Spleen (tissue), 11 donors: Measurements from ENCODE around the gene PACS2. TPM values are rescaled to one million over a fixed set of nuclear protein-coding genes. Genes with fewer than 3 reads are reported as not detected.

Source experiments
- DNase-seq: peaks from one replicate; pipeline ENCODE4 v3.0.0-alpha.2; 2020
- H3K27ac ChIP-seq, 8 donors: fragments of 200-600 bp; sonication (generic) in 7 of 8; 1 replicate in 4 of 8; 2 replicates in 4 of 8; pipeline versions ENCODE4 v1.5.0 to v1.8.0; 2016 to 2021; ENCODE audit warnings: inconsistent platforms in 4 of 8, mild to moderate bottlenecking in 4 of 8, moderate library complexity in 1 of 8
- H3K27me3 ChIP-seq, 7 donors: fragments of 200-600 bp; sonication (generic) in 6 of 7; replicated peaks in 1 of 7; 1 replicate in 4 of 7; 2 replicates in 3 of 7; pipeline versions ENCODE4 v1.5.0 to v1.8.0; 2016 to 2021; ENCODE audit warnings: inconsistent platforms in 3 of 7, mild to moderate bottlenecking in 1 of 7
- H3K36me3 ChIP-seq, 6 donors: fragments of 200-600 bp; sonication (generic) in 5 of 6; 1 replicate in 4 of 6; 2 replicates in 2 of 6; pipeline versions ENCODE4 v1.5.0 to v1.8.0; 2016 to 2021; ENCODE audit warnings: inconsistent platforms in 2 of 6
- H3K4me1 ChIP-seq, 6 donors: fragments of 200-600 bp; sonication (generic) in 5 of 6; 1 replicate in 3 of 6; 2 replicates in 3 of 6; pipeline versions ENCODE4 v1.5.0 to v1.8.0; 2016 to 2021; ENCODE audit warnings: inconsistent platforms in 3 of 6
- H3K4me3 ChIP-seq, 8 donors: fragments of 200-600 bp; sonication (generic) in 7 of 8; 1 replicate in 4 of 8; 2 replicates in 4 of 8; pipeline versions ENCODE4 v1.5.0 to v1.8.0; 2016 to 2021; ENCODE audit warnings: inconsistent platforms in 4 of 8, mild to moderate bottlenecking in 4 of 8, moderate library complexity in 2 of 8
- H3K9me3 ChIP-seq, 8 donors: fragments of 200-600 bp; sonication (generic) in 7 of 8; 1 replicate in 4 of 8; 2 replicates in 4 of 8; pipeline versions ENCODE4 v1.5.0 to v1.8.0; 2016 to 2021; ENCODE audit warnings: inconsistent platforms in 4 of 8
- CTCF ChIP-seq, 11 experiments: fragments of 200-600 bp in 7 of 11; fragments of 450-650 bp in 4 of 11; sonication (generic) in 4 of 11; IDR thresholded peaks in 8 of 11; conservative IDR thresholded peaks in 3 of 11; 1 replicate in 7 of 11; 2 replicates in 4 of 11; pipeline versions ENCODE4 v1.4.0 to v1.8.0; 2016 to 2021; ENCODE audit warnings: antibody characterized with exemption in 11 of 11, inconsistent platforms in 4 of 11, mild to moderate bottlenecking in 1 of 11
- POLR2A ChIP-seq, 3 donors: fragments of 450-650 bp; IDR thresholded peaks; one replicate each; pipeline ENCODE4 v1.5.1; 2017; ENCODE audit warnings: antibody characterized with exemption in 3 of 3, mild to moderate bottlenecking in 1 of 3
- POLR2AphosphoS5 ChIP-seq, 3 donors: sonication (generic); formaldehyde crosslinking; IDR thresholded peaks; one replicate each; pipeline ENCODE4 v1.5.1; 2017; ENCODE audit warnings: antibody characterized with exemption in 3 of 3
- WGBS, 5 donors: extraction: QIAGEN DNeasy Blood & Tissue Kit in 3 of 5; methylation state at CpG; one replicate each; pipeline versions ENCODE4 v1.1.5 to v1.1.7; 2013 to 2018; 5-methylcytosine and 5-hydroxymethylcytosine counted together
- intact Hi-C: fragments of 100-400 bp; cut with DNase I; formaldehyde crosslinking; loops from one replicate; pipeline ENCODE4 v1.15.0; 2023; ENCODE audit warnings: low total_unique reads
- polyA plus RNA-seq, 3 donors: library from polyadenylated mRNA; stranded (reverse); fragments of 200-250 nt; gene quantifications; one replicate each; pipeline ENCODE4 v1.2.1, GENCODE V29; 2013
- total RNA-seq, 7 donors: library from RNA; depleted of rRNA in 3 of 7; stranded (reverse); fragments of >200 nt in 3 of 7; fragmentation: NEBNext Ultra II Directional in 4 of 7; extraction: Animal tissue kit (Norgen Biotek cat#: 25700) in 4 of 7; gene quantifications; one replicate each; pipeline versions ENCODE4 v1.1.0 to v1.2.1, GENCODE V29; 2016 to 2021
- donor health status: healthy with polysubstance abuse.
- donor health status: DM: no; HTN: no; CAD: no; lungs with moderate emphysema.
- donor health status: DM: no; HTN: no; CAD: no.
- donor health status: Bipolar disorder and iron deficiency.
- donor health status: healthy.
- donor health status: DM: no; HTN: no; CAD: no.
- donor health status: DM: yes; HTN: yes; CAD: no.

The PACS2 gene
- total and polyA plus RNA-seq, 10 donors: 32.2 to 148 (median 98.7) TPM

DNA sequence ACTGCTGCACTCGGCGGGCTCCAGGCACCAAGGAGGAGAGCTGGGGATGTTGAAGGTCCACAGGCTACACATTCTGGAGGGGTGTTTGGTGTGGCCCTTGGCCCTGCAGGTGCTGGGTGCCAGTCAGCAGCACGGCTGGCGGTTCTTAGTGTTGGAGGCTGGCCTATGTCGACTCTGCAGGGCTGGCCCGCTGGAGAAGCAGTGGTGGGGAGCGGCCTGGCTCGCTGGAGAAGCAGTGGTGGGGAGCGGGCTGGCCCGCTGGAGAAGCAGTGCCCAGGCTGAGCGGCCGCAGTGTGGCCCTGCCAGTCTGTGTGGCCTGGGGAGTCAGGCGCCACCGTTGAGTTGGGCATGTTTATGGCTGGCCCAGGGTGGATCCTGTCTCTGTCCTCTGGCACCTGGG, 132.4 kb downstream of the PACS2 start:
- intact Hi-C loops: no loop called here
- H3K27ac ChIP-seq: no peak overlapping the region
- TF ChIP-seq POLR2AphosphoS5 (IDR thresholded peaks at IDR 0.05) (no peak), CTCF (IDR thresholded peaks at IDR 0.05 in 8 of 11, conservative IDR thresholded peaks at IDR 0.05 in 3 of 11) (no peak), POLR2A (IDR thresholded peaks at IDR 0.05) (no peak)
- peaks cover 4 to 19% (median 12%) of the 10 kb centered on the region in 6 donors for H3K4me1 ChIP-seq
- 84 to 85% (median 84%) methylated on average over 8 to 14 of the region's 14 CpGs for WGBS, 5 donors
- no peak for DNase-seq
- no peak overlapping the region for H3K4me3 ChIP-seq
- peaks cover 0 to 69% (median 23%) of the 10 kb centered on the region in 6 donors for H3K36me3 ChIP-seq
- no peaks in the 10 kb centered on the region for H3K9me3 ChIP-seq
- H3K27me3 ChIP-seq: no peaks in the 10 kb centered on the region

Other genes with a start within 250 kb of the PACS2 start
- 10 to 100 TPM; 17.5 to 33.7 (median 23.1) TPM for gene GPR132, start 249.3 kb upstream of the PACS2 start, total RNA-seq
- gene GPR132, start 249.3 kb upstream of the PACS2 start, polyA plus RNA-seq: 1 to 10 TPM; 5.0 to 9.0 (median 5.8) TPM
- gene JAG2, start 146.0 kb upstream of the PACS2 start, total RNA-seq: 10 to 100 TPM in 1 of 7 donors, 1 to 10 TPM in 6; 3.0 to 10.8 (median 6.0) TPM
- gene JAG2, start 146.0 kb upstream of the PACS2 start, polyA plus RNA-seq: 10 to 100 TPM in 1 of 3 donors, 1 to 10 TPM in 2; 6.1 to 14.3 (median 6.6) TPM
- 10 to 100 TPM; 10.1 to 31.1 (median 25.3) TPM for gene NUDT14, start 133.4 kb upstream of the PACS2 start, total RNA-seq
- gene NUDT14, start 133.4 kb upstream of the PACS2 start, polyA plus RNA-seq: 10 to 100 TPM; 17.7 to 25.4 (median 17.7) TPM
- gene BTBD6, start 66.2 kb upstream of the PACS2 start, total RNA-seq: 10 to 100 TPM; 19.1 to 31.4 (median 23.6) TPM
- 10 to 100 TPM; 28.2 to 30.2 (median 29.0) TPM for gene BTBD6, start 66.2 kb upstream of the PACS2 start, polyA plus RNA-seq
- gene BRF1, start 13.7 kb upstream of the PACS2 start, total RNA-seq: 10 to 100 TPM; 37.7 to 71.2 (median 54.8) TPM
- 10 to 100 TPM; 16.2 to 31.5 (median 23.8) TPM for gene BRF1, start 13.7 kb upstream of the PACS2 start, polyA plus RNA-seq
- gene TEX22, start 83.8 kb downstream of the PACS2 start, total RNA-seq: 1 to 10 TPM in 5 of 7 donors, under 1 TPM in 2; 0.33 to 5.3 (median 1.8) TPM
- under 1 TPM; 0.33 to 0.59 (median 0.54) TPM for gene TEX22, start 83.8 kb downstream of the PACS2 start, polyA plus RNA-seq
- gene MTA1, start 105.1 kb downstream of the PACS2 start, total RNA-seq: 100 to 1,000 TPM in 3 of 7 donors, 10 to 100 TPM in 4; 63.7 to 128 (median 82.6) TPM
- gene MTA1, start 105.1 kb downstream of the PACS2 start, polyA plus RNA-seq: 10 to 100 TPM; 33.0 to 83.1 (median 52.6) TPM
- gene CRIP2, start 160.1 kb downstream of the PACS2 start, total RNA-seq: 100 to 1,000 TPM in 4 of 7 donors, 10 to 100 TPM in 3; 68.6 to 138 (median 100) TPM
- gene CRIP2, start 160.1 kb downstream of the PACS2 start, polyA plus RNA-seq: 100 to 1,000 TPM in 2 of 3 donors, 10 to 100 TPM in 1; 97.7 to 181 (median 123) TPM
- 10 to 100 TPM; 20.5 to 82.8 (median 62.8) TPM for gene CRIP1, start 172.1 kb downstream of the PACS2 start, total RNA-seq
- 100 to 1,000 TPM; 163 to 349 (median 192) TPM for gene CRIP1, start 172.1 kb downstream of the PACS2 start, polyA plus RNA-seq
- gene TEDC1, start 176.5 kb downstream of the PACS2 start, total RNA-seq: 10 to 100 TPM in 4 of 7 donors, 1 to 10 TPM in 3; 5.3 to 17.7 (median 10.8) TPM
- 10 to 100 TPM; 18.4 to 31.5 (median 27.1) TPM for gene TEDC1, start 176.5 kb downstream of the PACS2 start, polyA plus RNA-seq
- 10 to 100 TPM in 1 of 7 donors, 1 to 10 TPM in 6; 3.4 to 10.4 (median 4.6) TPM for gene TMEM121, start 211.8 kb downstream of the PACS2 start, total RNA-seq
- gene TMEM121, start 211.8 kb downstream of the PACS2 start, polyA plus RNA-seq: 1 to 10 TPM; 3.3 to 6.0 (median 3.6) TPM